SK-N-MC (cell line): Measurements from ENCODE around the gene WDR62.

Experiments
- DNase-seq: peaks from one replicate; pipeline ENCODE4 v3.0.0-alpha.2; 2011; ENCODE audit warnings: low read depth, low spot score
- H3K27ac ChIP-seq: fragments of 200-600 bp; sonication (generic); 2 replicates; pipeline ENCODE4 v1.5.1; 2016; ENCODE audit warnings: mixed run types
- H3K36me3 ChIP-seq: fragments of 200-600 bp; sonication (generic); 2 replicates; pipeline ENCODE4 v1.6.1; 2017; ENCODE audit warnings: antibody characterized with exemption, low read length, mixed read lengths; ENCODE audit not compliant: insufficient read depth
- H3K4me3 ChIP-seq: fragments of 200-600 bp; sonication (generic); 2 replicates; pipeline ENCODE4 v1.5.1; 2016
- H3K9ac ChIP-seq: fragments of 200-600 bp; sonication (generic); 2 replicates; pipeline ENCODE4 v1.8.0; 2017; ENCODE audit warnings: mixed run types, mixed read lengths; ENCODE audit not compliant: insufficient read length
- H3K9me3 ChIP-seq: fragments of 200-600 bp; sonication (generic); 2 replicates; pipeline ENCODE4 v1.6.1; 2017; ENCODE audit warnings: low read depth, mild to moderate bottlenecking, antibody characterized with exemption, low read length, moderate library complexity, mixed read lengths
- EZH2 ChIP-seq: fragments of 200-600 bp; sonication (generic); IDR thresholded peaks from one replicate; pipeline ENCODE4 v1.6.1; 2017; ENCODE audit warnings: antibody characterized with exemption
- FOXP2 ChIP-seq: optimal IDR thresholded peaks from 2 replicates; pipeline ENCODE3; 2011; ENCODE audit warnings: mild to moderate bottlenecking, moderate library complexity; ENCODE audit not compliant: insufficient read depth; ENCODE audit errors: extremely low read length, control extremely low read depth
- POLR2AphosphoS5 ChIP-seq: IDR thresholded peaks from 2 replicates; pipeline ENCODE4 v1.6.1; 2012; ENCODE audit warnings: mild to moderate bottlenecking, low read depth, low read length, borderline replicate concordance

WDR62 gene

DNA sequence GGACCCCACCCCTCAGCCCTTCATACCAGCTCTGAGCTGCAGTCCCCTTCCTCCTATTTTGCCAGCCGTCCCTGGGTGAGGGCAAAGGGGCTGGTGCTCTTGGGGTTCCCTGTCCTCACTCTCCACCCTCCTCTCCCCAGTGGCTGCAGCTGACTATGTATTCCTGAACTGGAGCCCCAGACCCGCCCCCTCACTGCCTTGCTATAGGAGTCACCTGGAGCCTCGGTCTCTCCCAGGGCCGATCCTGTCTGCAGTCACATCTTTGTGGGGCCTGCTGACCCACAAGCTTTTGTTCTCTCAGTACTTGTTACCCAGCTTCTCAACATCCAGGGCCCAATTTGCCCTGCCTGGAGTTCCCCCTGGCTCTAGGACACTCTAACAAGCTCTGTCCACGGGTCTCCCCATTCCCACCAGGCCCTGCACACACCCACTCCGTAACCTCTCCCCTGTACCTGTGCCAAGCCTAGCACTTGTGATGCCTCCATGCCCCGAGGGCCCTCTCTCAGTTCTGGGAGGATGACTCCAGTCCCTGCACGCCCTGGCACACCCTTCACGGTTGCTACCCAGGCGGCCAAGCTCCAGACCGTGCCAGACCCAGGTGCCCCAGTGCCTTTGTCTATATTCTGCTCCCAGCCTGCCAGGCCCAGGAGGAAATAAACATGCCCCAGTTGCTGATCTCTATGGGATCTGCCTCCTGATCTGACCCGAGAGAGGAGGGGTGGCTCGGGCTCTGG, 95.1 kb downstream of the WDR62 start:
- Histone ChIP-seq H3K4me3 (no peak overlapping the region), H3K27ac (no peak overlapping the region), H3K9ac (no peak overlapping the region), H3K9me3 (no peaks in the 10 kb centered on the region), H3K36me3 (peaks cover 34% of the 10 kb centered on the region)
- TF ChIP-seq FOXP2 (no peak), POLR2AphosphoS5 (no peak), EZH2 (no peak)
- no peak for DNase-seq

GRCh38 chr19:36150586-36150985, 95.9 kb downstream of the WDR62 start:
- Histone ChIP-seq H3K27ac (no peak overlapping the region), H3K9me3 (no peaks in the 10 kb centered on the region), H3K4me3 (no peak overlapping the region), H3K36me3 (peaks cover 29% of the 10 kb centered on the region), H3K9ac (no peak overlapping the region)
- no peak for TF ChIP-seq POLR2AphosphoS5
- TF ChIP-seq FOXP2: no peak
- TF ChIP-seq EZH2: no peak
- DNase-seq: no peak

GRCh38 chr19:36151144-36152018, 96.7 kb downstream of the WDR62 start:
- no peak for DNase-seq
- Histone ChIP-seq H3K4me3 (no peak overlapping the region), H3K36me3 (peaks cover 21% of the 10 kb centered on the region; the same call in 1 of the 2 replicates), H3K9me3 (no peaks in the 10 kb centered on the region), H3K27ac (no peak overlapping the region), H3K9ac (no peak overlapping the region)
- TF ChIP-seq FOXP2 (no peak), POLR2AphosphoS5 (no peak), EZH2 (no peak)

DNA sequence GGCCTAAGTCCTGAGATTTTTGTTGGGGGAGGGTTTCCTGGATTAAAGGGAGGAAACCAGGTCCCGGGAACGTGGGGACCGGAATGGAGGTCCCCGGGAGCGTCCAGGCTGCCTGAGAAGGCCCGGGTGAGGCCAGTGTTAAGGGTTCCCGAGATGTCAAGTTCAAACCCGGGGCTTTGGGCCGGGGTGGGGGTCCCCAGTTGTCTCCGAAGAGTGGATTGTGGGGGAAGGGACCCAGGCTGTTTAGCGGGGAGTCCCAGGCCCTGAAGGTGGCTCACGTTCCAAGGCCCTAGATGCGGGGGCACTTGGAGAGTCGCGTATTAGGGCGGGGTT, 97.3 kb downstream of the WDR62 start:
- no peak for DNase-seq
- Histone ChIP-seq H3K9ac (no peak overlapping the region), H3K4me3 (no peak overlapping the region), H3K36me3 (peaks cover 15% of the 10 kb centered on the region; the same call in 1 of the 2 replicates), H3K9me3 (no peaks in the 10 kb centered on the region), H3K27ac (no peak overlapping the region)
- TF ChIP-seq EZH2: no peak
- no peak for TF ChIP-seq POLR2AphosphoS5
- TF ChIP-seq FOXP2: no peak

GRCh38 chr19:36152352-36153091, 97.8 kb downstream of the WDR62 start, which contains the start of gene COX7A1:
Gene COX7A1 (minus strand): TSS chr19:36152447. CDS start chr19:36152407, 40 bp downstream.
- Histone ChIP-seq H3K36me3 (peaks cover 12% of the 10 kb centered on the region; the same call in 1 of the 2 replicates), H3K27ac (no peak within 1 kb of the TSS), H3K4me3 (no peak within 1 kb of the TSS), H3K9me3 (no peaks in the 10 kb centered on the region), H3K9ac (no peak within 1 kb of the TSS)
- DNase-seq: no peak
- TF ChIP-seq EZH2 (no peak), POLR2AphosphoS5 (no peak), FOXP2 (no peak)

- no peak overlapping the region for H3K9ac ChIP-seq
- H3K4me3 ChIP-seq: no peak overlapping the region
- no peak overlapping the region for H3K27ac ChIP-seq
- no peaks in the 10 kb centered on the region for H3K9me3 ChIP-seq
- DNase-seq: no peak
- TF ChIP-seq EZH2: no peak
- TF ChIP-seq POLR2AphosphoS5: no peak
- TF ChIP-seq FOXP2: no peak
- peaks cover 12% of the 10 kb centered on the region; the same call in 1 of the 2 replicates for H3K36me3 ChIP-seq
Observed at GRCh38 chr19:36153126-36153525, 98.4 kb downstream of the WDR62 start.
